GM12874 (cell line): ENCODE data around the gene NR2F1.

Experiments used
- TF ChIP-seq, protein P1 (sequence below): IDR thresholded peaks from 2 replicates; pipeline ENCODE4 v1.5.1; 2011; ENCODE audit warnings: low read depth, mild to moderate bottlenecking, control low read depth, low read length, moderate library complexity; ENCODE audit not compliant: insufficient read depth

NR2F1 gene

DNA sequence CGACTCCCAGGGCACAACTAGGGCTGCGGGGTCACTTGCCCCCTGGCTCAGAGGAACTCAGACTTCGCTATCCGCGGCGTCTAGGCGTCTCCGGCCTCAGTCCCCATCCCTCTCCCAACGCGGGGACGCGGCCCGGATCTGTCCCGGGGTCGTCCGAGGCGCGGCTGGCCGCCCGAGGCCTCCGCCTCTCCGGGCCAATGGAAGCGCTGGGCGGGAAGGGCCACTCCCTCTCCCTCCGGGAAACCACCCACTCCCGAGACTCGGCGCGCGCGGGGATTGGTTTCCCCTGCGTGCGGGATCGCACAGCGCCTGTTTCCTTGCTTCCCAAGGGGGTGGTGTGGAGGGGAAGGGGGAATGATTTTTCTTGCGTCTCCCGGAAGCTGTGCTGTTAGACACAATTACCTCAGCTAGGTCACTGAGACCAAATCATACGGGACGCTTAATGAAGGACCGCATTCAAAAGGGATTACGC is 38.3 kb downstream of the NR2F1 start:
- TF ChIP-seq, protein P1, sequence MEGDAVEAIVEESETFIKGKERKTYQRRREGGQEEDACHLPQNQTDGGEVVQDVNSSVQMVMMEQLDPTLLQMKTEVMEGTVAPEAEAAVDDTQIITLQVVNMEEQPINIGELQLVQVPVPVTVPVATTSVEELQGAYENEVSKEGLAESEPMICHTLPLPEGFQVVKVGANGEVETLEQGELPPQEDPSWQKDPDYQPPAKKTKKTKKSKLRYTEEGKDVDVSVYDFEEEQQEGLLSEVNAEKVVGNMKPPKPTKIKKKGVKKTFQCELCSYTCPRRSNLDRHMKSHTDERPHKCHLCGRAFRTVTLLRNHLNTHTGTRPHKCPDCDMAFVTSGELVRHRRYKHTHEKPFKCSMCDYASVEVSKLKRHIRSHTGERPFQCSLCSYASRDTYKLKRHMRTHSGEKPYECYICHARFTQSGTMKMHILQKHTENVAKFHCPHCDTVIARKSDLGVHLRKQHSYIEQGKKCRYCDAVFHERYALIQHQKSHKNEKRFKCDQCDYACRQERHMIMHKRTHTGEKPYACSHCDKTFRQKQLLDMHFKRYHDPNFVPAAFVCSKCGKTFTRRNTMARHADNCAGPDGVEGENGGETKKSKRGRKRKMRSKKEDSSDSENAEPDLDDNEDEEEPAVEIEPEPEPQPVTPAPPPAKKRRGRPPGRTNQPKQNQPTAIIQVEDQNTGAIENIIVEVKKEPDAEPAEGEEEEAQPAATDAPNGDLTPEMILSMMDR, result no peak

DNA sequence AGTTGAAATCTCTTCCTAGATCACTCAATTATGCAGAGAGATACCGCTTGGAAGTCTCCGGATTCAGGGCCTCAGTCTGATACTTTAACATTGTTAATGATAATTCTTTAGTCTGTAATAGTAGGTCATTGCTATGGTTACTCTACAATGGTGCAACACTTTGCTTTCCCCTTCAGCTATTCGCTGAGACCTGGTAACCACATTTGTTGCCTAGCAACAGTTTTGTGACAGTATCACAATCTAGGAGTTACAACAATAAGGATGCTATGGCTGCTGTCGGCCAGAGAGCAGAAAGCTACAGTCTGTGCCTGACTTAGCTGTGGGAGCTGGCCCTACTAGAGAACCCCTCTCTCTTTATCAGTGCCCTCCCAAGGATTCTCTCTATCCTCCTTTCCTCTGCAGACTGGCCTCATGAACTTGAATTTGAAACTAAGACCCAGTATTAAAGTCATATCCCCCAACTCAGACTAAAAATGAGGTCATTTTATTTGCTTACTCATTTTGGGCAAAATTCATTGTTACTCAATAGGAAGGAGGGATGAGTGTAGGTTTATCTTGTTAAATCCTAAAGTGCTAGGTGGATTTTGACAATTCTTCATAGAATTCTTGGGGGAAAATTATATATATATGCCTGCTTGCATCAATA is 39.3 kb downstream of the NR2F1 start:
- TF ChIP-seq, protein P1, result no peak

DNA sequence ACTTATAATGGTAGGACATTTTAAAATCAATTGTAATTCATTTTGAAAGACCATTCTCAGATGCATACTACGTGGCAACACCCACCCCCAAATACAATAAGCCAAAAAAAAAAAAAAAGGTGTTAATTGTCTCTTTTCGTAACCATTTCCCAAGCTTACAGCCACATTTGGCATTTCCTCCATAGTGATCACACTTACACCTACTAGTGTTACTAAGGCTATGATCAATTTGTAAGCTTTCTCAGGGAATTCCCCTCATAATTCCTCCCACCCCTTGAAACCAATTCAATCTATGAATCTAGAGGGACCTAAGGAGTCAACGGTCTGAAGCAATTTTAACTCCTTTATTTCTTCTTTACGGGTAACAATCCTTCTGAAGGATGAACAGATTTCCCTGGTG is 40.1 kb downstream of the NR2F1 start:
- TF ChIP-seq, protein P1, result no peak

DNA sequence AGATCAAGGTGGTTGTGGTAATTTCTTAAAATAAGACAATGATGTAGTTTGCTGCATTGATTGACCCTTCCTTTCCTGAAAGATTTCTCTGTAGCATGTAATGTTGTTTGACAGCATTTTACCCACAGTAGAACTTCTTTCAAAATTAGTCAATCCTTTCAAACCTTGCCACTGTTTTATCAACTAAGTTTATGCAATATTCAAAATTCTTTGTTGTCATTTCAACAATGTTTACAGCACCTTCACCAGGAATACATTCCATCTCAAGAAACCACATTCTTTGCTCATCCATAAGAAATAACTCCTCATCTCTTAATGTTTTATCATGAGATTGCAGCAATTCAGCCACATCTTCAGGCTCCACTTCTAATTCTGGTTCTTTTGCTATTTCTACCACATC is 43.8 kb downstream of the NR2F1 start:
- TF ChIP-seq, protein P1, result no peak

DNA sequence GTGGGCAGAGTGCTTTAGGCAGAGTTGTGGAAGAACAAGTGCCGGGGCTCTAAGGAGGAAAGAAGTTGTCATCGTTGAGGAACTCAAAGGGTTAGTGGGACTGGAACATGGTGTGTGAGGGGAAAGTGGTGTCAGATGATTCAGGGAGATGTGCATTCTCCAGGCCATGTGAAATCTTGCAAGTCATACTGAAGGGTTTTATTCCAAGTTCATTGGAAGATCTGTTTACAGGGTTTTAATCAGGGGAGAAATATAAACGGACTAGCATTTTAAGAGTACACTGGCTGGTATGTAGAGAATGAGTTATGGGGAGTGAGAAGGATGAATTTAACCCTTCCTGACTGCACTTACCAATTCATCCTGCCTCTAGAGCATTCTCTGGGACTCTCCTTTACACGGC is 49.3 kb downstream of the NR2F1 start:
- TF ChIP-seq, protein P1, result no peak

DNA sequence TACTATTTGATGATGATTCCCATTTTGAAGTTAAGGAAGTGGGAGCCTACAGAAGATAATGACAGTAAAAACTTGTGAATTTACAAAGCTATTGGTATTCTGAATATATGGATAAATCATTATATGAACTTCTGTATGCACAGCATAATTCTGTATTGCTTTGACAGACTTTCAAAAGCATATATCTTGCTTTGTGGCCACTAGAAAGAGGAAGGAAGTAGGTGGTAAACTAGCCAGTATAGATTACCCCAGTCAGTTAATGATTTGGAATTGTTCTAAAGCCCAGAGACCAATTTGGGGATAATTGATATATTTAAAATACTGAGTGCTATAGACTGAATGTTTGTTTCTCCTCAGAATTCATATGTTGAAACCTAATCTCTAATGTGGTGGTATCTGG is 53.0 kb downstream of the NR2F1 start:
- TF ChIP-seq, protein P1, result no peak

DNA sequence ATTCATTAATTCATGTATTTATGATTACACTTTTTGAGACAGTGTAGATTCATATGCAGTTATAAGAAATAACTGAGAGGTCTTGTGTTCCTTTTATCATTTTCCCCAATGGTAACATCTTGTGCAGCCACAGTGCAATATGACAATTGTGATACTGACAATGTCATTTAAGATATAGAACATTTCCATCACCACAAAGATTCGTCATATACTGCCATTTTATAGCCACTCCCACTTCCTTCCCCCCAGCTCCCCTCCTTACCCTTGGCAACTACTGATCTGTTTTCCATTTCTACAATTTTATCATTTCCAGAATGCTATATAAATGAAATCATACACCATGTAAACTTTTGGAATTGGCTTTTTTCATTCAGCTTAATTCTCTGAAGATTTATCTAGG is 53.8 kb downstream of the NR2F1 start:
- TF ChIP-seq, protein P1, result no peak

DNA sequence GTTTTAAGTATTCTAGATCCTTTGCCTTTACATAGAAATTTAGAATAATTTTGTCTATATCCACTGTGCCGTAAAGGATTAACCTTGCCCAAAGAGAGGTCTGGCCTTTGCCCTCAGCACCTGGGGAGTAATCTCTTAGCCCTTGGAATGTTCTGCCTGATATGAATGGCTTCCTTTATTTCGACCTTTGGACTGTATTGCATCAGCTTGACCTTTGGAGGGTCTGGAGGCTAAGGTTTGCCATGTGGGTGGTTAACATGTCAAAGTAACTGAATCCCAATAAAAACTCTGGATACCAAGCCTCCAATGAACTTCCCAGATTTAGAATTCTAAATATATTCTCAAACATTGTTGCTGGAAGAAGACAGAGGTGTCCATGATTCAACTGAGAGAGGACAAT is 54.7 kb downstream of the NR2F1 start:
- TF ChIP-seq, protein P1, result no peak
